ENCODE data around the gene TMEM131. TPM values are rescaled to one million over a fixed set of nuclear protein-coding genes. Genes with fewer than 3 reads are reported as not detected.

The TMEM131 gene
- total and polyA plus RNA-seq, 2 experiments from 2014 or later, result 9.2 to 22.7 TPM

DNA sequence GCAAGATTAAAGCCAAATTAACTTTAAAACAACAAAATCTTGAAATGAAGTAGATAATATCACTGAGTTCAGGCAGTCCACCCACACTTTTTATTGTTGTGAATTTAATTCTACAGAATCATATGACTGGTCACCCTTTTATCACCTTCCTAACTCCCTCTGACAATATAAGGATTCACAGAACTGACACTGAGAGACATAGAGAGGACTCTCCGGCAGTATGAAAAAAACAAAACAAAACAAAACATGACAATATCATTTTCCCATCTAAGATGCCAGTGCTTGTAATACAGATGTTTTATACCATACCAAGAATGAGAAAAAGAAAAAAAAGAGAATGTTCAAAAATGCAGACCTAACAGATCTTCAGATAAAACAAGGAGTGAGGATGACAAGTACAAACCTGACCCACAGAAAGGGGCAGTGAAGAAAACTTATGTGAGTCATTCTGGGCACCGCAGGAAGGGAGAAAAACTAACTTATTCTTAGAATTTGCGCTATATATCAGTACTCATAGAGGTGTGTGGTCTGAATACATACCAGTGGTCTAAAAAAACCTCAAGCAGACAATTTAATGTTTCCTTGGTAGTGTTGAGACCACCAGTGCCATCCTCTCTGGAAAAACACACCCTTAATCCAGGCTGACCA, 145.7 kb downstream of the TMEM131 start (continued):
- TF ChIP-seq CTCF (conservative IDR thresholded peaks at IDR 0.05; ENCODE audit: low read depth in 2 of 2) (no peak), EZH2 (IDR thresholded peaks at IDR 0.05; ENCODE audit: low read depth, unreplicated experiment) (no peak), REST (IDR thresholded peaks at IDR 0.05; ENCODE audit: unreplicated experiment) (no peak), ETS1 (IDR thresholded peaks at IDR 0.05) (no peak), CREB1 (CRISPR knock-in tag; IDR thresholded peaks at IDR 0.05; ENCODE audit: low read depth) (no peak), STAT1 (IDR thresholded peaks at IDR 0.05; ENCODE audit: unreplicated experiment) (no peak)

DNA sequence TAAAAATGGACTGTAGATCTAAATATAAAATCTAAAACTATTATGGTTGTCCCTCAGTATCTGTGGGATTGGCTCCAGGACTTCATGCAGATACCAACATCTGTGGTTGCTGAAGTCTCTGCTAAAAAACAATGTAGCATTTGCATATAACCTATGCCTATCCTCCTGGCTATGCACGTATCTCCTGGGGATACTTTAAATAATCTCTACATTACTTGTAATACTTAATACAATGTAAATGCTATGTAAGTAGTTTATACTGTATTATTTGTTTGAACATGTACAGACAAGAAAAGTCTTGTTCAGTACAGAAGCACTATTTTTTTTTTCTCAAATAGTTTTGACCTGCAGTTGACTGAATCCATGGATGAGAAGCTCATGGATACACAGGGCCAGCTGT, 147.4 kb downstream of the TMEM131 start:
- peaks cover 4% of the 10 kb centered on the region; the same call in 1 of the 2 replicates for H3K79me2 ChIP-seq (replicated peaks; ENCODE audit: insufficient read depth)
- H3K9me2 ChIP-seq (ENCODE audit: insufficient read depth), result no peaks in the 10 kb centered on the region
- no peaks in the 10 kb centered on the region for H3K9me3 Mint-ChIP-seq
- DNase-seq (ENCODE audit: low spot score), result no peak
- H3K4me2 ChIP-seq, result no peak overlapping the region
- no peaks in the 10 kb centered on the region for H3K27me3 Mint-ChIP-seq (ENCODE audit: insufficient read depth, low read depth, poor library complexity)
- H3K4me1 Mint-ChIP-seq, result peaks cover 10% of the 10 kb centered on the region; the same call in 2 of the 3 replicates
- H3K4me3 Mint-ChIP-seq, result no peak overlapping the region
- H3K27ac Mint-ChIP-seq, result peak overlapping the region; percentile 28; the same call in 1 of the 2 replicates
- H3K27ac ChIP-seq (ENCODE audit: low read depth), result no peak overlapping the region
- no peaks in the 10 kb centered on the region for H3K27me3 ChIP-seq (ENCODE audit: insufficient read depth)
- no peak overlapping the region for H3K4me3 ChIP-seq
- no peaks in the 10 kb centered on the region for H3F3A ChIP-seq (replicated peaks; ENCODE audit: low read depth)
- H3K4me1 ChIP-seq (ENCODE audit: insufficient read depth), result no peaks in the 10 kb centered on the region
- no peaks in the 10 kb centered on the region for H3K36me3 ChIP-seq (ENCODE audit: insufficient read depth)
- H2AFZ ChIP-seq, result no peak overlapping the region
- H3K36me3 Mint-ChIP-seq (ENCODE audit: low read depth), result no peaks in the 10 kb centered on the region
- H4K20me1 ChIP-seq (replicated peaks; ENCODE audit: insufficient read depth), result no peaks in the 10 kb centered on the region
- no peak for ATAC-seq
- TF ChIP-seq POLR2AphosphoS5 (IDR thresholded peaks at IDR 0.05; ENCODE audit: low read depth), result no peak
- TF ChIP-seq ZNF462 (CRISPR knock-in tag; IDR thresholded peaks at IDR 0.05), result no peak
- TF ChIP-seq ZNF331 (CRISPR knock-in tag; IDR thresholded peaks at IDR 0.05; ENCODE audit: low read depth), result no peak
- no peak for TF ChIP-seq CREB1 (CRISPR knock-in tag; IDR thresholded peaks at IDR 0.05; ENCODE audit: low read depth)
- no peak for TF ChIP-seq CTCF (conservative IDR thresholded peaks at IDR 0.05; ENCODE audit: low read depth in 2 of 2)
